CD14-positive monocyte (primary cell): ENCODE measurements around the gene TMED10. TPM values are rescaled to one million over a fixed set of nuclear protein-coding genes. Genes with fewer than 3 reads are reported as not detected.

Experiments used
- DNase-seq, 3 donors: peaks; one replicate each; pipeline ENCODE4 v3.0.0-alpha.2; 2011 to 2022
- H2AFZ ChIP-seq: 2 replicates; pipeline ENCODE4 v1.6.0; 2012; ENCODE audit warnings: mild to moderate bottlenecking, low read depth, low read length, inconsistent platforms; ENCODE audit not compliant: insufficient read depth, poor library complexity, severe bottlenecking
- H3K27ac ChIP-seq, 2 donors: 1 replicate in 1 of 2; 2 replicates in 1 of 2; pipeline ENCODE4 v1.5.1; 2012 to 2013; ENCODE audit warnings: low read length in 2 of 2, control low read depth in 1 of 2, inconsistent platforms in 1 of 2, low read depth in 1 of 2, mild to moderate bottlenecking in 1 of 2
- H3K27me3 ChIP-seq, 2 donors: one replicate each; pipeline versions ENCODE4 v1.6.0 to v1.6.1; 2011 to 2013; ENCODE audit warnings: low read length in 2 of 2; ENCODE audit not compliant: control insufficient read depth in 2 of 2, insufficient read depth in 2 of 2
- H3K36me3 ChIP-seq, 2 donors: replicated peaks in 1 of 2; 1 replicate in 1 of 2; 2 replicates in 1 of 2; pipeline versions ENCODE4 v1.5.1 to v1.6.1; 2012 to 2013; ENCODE audit warnings: low read length in 2 of 2, control low read depth in 1 of 2, inconsistent platforms in 1 of 2, mild to moderate bottlenecking in 1 of 2; ENCODE audit not compliant: insufficient read depth in 2 of 2, control insufficient read depth in 1 of 2
- H3K4me1 ChIP-seq, 2 donors: 1 replicate in 1 of 2; 2 replicates in 1 of 2; pipeline versions ENCODE4 v1.5.1 to v1.6.1; 2012 to 2013; ENCODE audit warnings: low read length in 2 of 2, control low read depth in 1 of 2, inconsistent platforms in 1 of 2, mild to moderate bottlenecking in 1 of 2, moderate library complexity in 1 of 2; ENCODE audit not compliant: insufficient read depth in 2 of 2, control insufficient read depth in 1 of 2
- H3K4me2 ChIP-seq: replicated peaks from 2 replicates; pipeline ENCODE3; 2012; ENCODE audit warnings: low read length, moderate library complexity, mild to moderate bottlenecking; ENCODE audit not compliant: poor library complexity, severe bottlenecking; ENCODE audit errors: extremely low read depth
- H3K4me3 ChIP-seq, 3 experiments: fragments of 200-600 bp in 1 of 3; sonication (generic) in 1 of 3; replicated peaks in 1 of 3; 1 replicate in 2 of 3; 2 replicates in 1 of 3; pipeline ENCODE4 v1.5.1; 2011 to 2013; ENCODE audit warnings: low read length in 3 of 3, mild to moderate bottlenecking in 3 of 3, control low read depth in 2 of 3, low read depth in 2 of 3, inconsistent platforms in 1 of 3, moderate library complexity in 1 of 3
- H3K79me2 ChIP-seq: 2 replicates; pipeline ENCODE4 v1.6.0; 2012; ENCODE audit warnings: mild to moderate bottlenecking, control low read depth, inconsistent platforms, low read length, moderate library complexity; ENCODE audit not compliant: insufficient read depth
- H3K9ac ChIP-seq: 2 replicates; pipeline ENCODE4 v1.6.0; 2017; ENCODE audit warnings: low read length, mild to moderate bottlenecking; ENCODE audit not compliant: insufficient read depth, poor library complexity, severe bottlenecking
- H3K9me3 ChIP-seq, 2 donors: replicated peaks in 1 of 2; 1 replicate in 1 of 2; 2 replicates in 1 of 2; pipeline versions ENCODE4 v1.5.1 to v1.6.1; 2012 to 2013; ENCODE audit warnings: low read length in 2 of 2, control low read depth in 1 of 2; ENCODE audit not compliant: control insufficient read depth in 1 of 2, insufficient read depth in 1 of 2
- H4K20me1 ChIP-seq: 2 replicates; pipeline ENCODE4 v1.6.0; 2012; ENCODE audit warnings: mild to moderate bottlenecking, low read length, control low read depth, moderate library complexity; ENCODE audit not compliant: insufficient read depth
- H3K27ac Mint-ChIP-seq, 7 donors: one replicate each; pipeline ENCODE4 v1.8.0; 2020; ENCODE audit warnings: mild to moderate bottlenecking in 7 of 7, mixed read lengths in 7 of 7, moderate library complexity in 6 of 7, inconsistent platforms in 2 of 7
- H3K27me3 Mint-ChIP-seq, 3 donors: one replicate each; pipeline ENCODE4 v1.8.0; 2021 to 2022; ENCODE audit warnings: low read depth in 3 of 3, mild to moderate bottlenecking in 3 of 3, mixed read lengths in 3 of 3, moderate library complexity in 3 of 3, inconsistent platforms in 1 of 3
- H3K36me3 Mint-ChIP-seq, 2 donors: one replicate each; pipeline ENCODE4 v1.8.0; 2020; ENCODE audit warnings: mixed read lengths in 2 of 2, inconsistent platforms in 1 of 2, mild to moderate bottlenecking in 1 of 2
- H3K4me1 Mint-ChIP-seq: one replicate; pipeline ENCODE4 v1.8.0; 2020; ENCODE audit warnings: mild to moderate bottlenecking, mixed read lengths
- H3K4me3 Mint-ChIP-seq, 2 donors: one replicate each; pipeline ENCODE4 v1.8.0; 2020; ENCODE audit warnings: mild to moderate bottlenecking in 2 of 2, mixed read lengths in 2 of 2, moderate library complexity in 1 of 2
- H3K9me3 Mint-ChIP-seq, 7 donors: one replicate each; pipeline ENCODE4 v1.8.0; 2020 to 2022; ENCODE audit warnings: mixed read lengths in 7 of 7, mild to moderate bottlenecking in 6 of 7, moderate library complexity in 6 of 7, inconsistent platforms in 2 of 7
- WGBS: methylation state at CpG from one replicate; pipeline ENCODE4 v1.1.5; 2013; ENCODE audit warnings: missing lambda C conversion rate; ENCODE audit not compliant: insufficient coverage; 5-methylcytosine and 5-hydroxymethylcytosine counted together
- intact Hi-C, 2 donors: fragments of 100-400 bp; cut with micrococcal nuclease; formaldehyde crosslinking; loops; one replicate each; pipeline versions ENCODE4 v1.15.0 to v1.15.1; 2023
- polyA plus RNA-seq, 3 donors: library from polyadenylated mRNA; depleted of rRNA in 1 of 3; unstranded in 2 of 3; stranded (reverse) in 1 of 3; fragments of 300-500 nt in 2 of 3; fragments of >200 nt in 1 of 3; fragmentation: Illumina TruSeq in 2 of 3; gene quantifications; 1 replicate in 2 of 3; 2 replicates in 1 of 3; pipeline ENCODE4 v1.2.3, GENCODE V29; 2012 to 2021
- TF ChIP-seq, protein P1 (sequence below): fragments of 200-600 bp; IDR thresholded peaks from one replicate; pipeline ENCODE4 v1.8.0; 2022; ENCODE audit warnings: antibody characterized with exemption, mild to moderate bottlenecking

TMED10 gene
- polyA plus RNA-seq, 3 donors = 98.5 to 243 (median 233) TPM

GRCh38 chr14:75090353-75090752, 86.1 kb downstream of the TMED10 start:
- TF ChIP-seq, protein P1, sequence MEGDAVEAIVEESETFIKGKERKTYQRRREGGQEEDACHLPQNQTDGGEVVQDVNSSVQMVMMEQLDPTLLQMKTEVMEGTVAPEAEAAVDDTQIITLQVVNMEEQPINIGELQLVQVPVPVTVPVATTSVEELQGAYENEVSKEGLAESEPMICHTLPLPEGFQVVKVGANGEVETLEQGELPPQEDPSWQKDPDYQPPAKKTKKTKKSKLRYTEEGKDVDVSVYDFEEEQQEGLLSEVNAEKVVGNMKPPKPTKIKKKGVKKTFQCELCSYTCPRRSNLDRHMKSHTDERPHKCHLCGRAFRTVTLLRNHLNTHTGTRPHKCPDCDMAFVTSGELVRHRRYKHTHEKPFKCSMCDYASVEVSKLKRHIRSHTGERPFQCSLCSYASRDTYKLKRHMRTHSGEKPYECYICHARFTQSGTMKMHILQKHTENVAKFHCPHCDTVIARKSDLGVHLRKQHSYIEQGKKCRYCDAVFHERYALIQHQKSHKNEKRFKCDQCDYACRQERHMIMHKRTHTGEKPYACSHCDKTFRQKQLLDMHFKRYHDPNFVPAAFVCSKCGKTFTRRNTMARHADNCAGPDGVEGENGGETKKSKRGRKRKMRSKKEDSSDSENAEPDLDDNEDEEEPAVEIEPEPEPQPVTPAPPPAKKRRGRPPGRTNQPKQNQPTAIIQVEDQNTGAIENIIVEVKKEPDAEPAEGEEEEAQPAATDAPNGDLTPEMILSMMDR = no peak
- Mint-ChIP-seq H3K4me3 (no peak overlapping the region), H3K27ac (peak overlapping the region in 1 of 7 donors; percentile 10), H3K4me1 (no peaks in the 10 kb centered on the region), H3K9me3 (no peaks in the 10 kb centered on the region), H3K36me3 (peaks cover 68 to 89% of the 10 kb centered on the region in 2 donors), H3K27me3 (no peaks in the 10 kb centered on the region)
- H3K27ac ChIP-seq = no peak overlapping the region
- no peak overlapping the region for H2AFZ ChIP-seq
- intact Hi-C loops = no loop called here
- DNase-seq = no peak
- no peaks in the 10 kb centered on the region for H3K79me2 ChIP-seq
- WGBS = 100% methylated on average over 1 of the region's 3 CpGs
- H3K4me2 ChIP-seq = no peak overlapping the region
- H3K9me3 ChIP-seq = no peaks in the 10 kb centered on the region
- H3K36me3 ChIP-seq = peaks cover 82 to 92% of the 10 kb centered on the region in 2 donors
- no peaks in the 10 kb centered on the region for H3K4me1 ChIP-seq
- no peak overlapping the region for H3K4me3 ChIP-seq
- H3K9ac ChIP-seq = no peak overlapping the region
- no peaks in the 10 kb centered on the region for H3K27me3 ChIP-seq
- H4K20me1 ChIP-seq = peaks cover 6% of the 10 kb centered on the region

DNA sequence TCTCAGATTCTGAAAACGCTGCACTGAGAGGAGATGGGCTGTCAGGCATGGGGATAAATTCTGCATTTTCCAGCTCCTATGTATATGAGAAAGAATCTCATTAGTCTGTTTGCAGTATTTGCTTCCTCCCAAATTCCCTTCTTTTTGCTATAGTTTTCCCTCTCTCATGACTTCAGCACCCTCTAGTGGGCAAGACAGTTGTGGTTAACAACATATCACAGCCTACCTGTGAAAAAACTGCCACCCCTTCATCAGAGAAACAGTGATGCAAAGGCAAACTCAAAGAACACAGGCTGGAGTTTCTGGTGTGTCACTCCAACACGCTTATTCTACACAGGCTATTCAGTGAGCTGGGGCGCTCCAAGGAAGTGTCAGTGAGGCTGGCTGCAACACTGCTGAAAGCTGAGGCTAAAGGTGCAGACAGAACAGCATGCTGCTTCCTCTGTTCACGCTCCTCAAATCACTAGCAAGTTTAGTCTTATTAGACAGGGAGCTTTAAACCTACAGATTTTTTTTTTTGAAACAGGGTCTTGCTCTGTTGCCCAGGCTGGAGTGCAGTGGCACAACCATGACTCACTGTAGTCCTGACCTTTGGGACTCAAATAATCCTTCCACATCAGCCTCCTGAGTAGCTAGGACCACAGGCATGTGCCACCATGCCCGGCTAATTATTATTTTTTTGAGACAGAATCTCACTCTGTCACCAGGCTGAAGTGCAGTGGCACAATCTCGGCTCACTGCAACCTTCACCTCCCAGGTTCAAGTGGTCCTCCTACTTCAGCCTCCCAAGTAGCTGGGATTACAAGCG, 87.6 kb downstream of the TMED10 start:
- H3K27ac Mint-ChIP-seq = peak overlapping the region in 1 of 7 donors; percentile 15
- peak; percentile 6 to 30 (median 26) for DNase-seq
- peaks cover 82 to 92% of the 10 kb centered on the region in 2 donors for H3K36me3 ChIP-seq

More for the DNA sequence above, 87.6 kb downstream of the TMED10 start:
- Mint-ChIP-seq H3K9me3 (no peaks in the 10 kb centered on the region), H3K36me3 (peaks cover 69 to 89% of the 10 kb centered on the region in 2 donors), H3K4me3 (no peak overlapping the region), H3K27me3 (no peaks in the 10 kb centered on the region), H3K4me1 (no peaks in the 10 kb centered on the region)
- Histone ChIP-seq H3K9ac (no peak overlapping the region), H3K27ac (no peak overlapping the region), H3K9me3 (no peaks in the 10 kb centered on the region), H4K20me1 (peaks cover 6% of the 10 kb centered on the region), H3K4me3 (no peak overlapping the region), H2AFZ (no peak overlapping the region), H3K4me1 (no peaks in the 10 kb centered on the region), H3K79me2 (no peaks in the 10 kb centered on the region), H3K27me3 (no peaks in the 10 kb centered on the region), H3K4me2 (no peak overlapping the region)
- WGBS = 89% methylated on average over 4 of the region's 7 CpGs
- intact Hi-C loops = loop anchor here (2.0 to 10.0 kb wide), 5 partner anchors 141 to 226 kb away; no protein-coding TSS in a partner anchor
- TF ChIP-seq, protein P1 = peak; percentile 82
